Effector memory CD8-positive, alpha-beta T cell (primary cell): ENCODE data around the gene TMF1.

Experiments
- ATAC-seq: fragments of 150-1000 bp; cut with Tn5 transposase; replicated peaks from 2 replicates; pipeline ENCODE4 v1.10.0; 2021; ENCODE audit warnings: mild to moderate bottlenecking, moderate library complexity
- DNase-seq, 3 experiments: peaks; one replicate each; pipeline ENCODE4 v3.0.0; 2021
- H3K27ac Mint-ChIP-seq, 2 donors: one replicate each; pipeline ENCODE4 v1.8.0; 2022; ENCODE audit warnings: mild to moderate bottlenecking in 2 of 2, mixed read lengths in 2 of 2, moderate library complexity in 2 of 2
- H3K27me3 Mint-ChIP-seq, 2 donors: one replicate each; pipeline ENCODE4 v1.8.0; 2022; ENCODE audit warnings: mixed read lengths in 2 of 2
- H3K36me3 Mint-ChIP-seq: one replicate; pipeline ENCODE4 v1.8.0; 2022; ENCODE audit warnings: mild to moderate bottlenecking, moderate library complexity, mixed read lengths; ENCODE audit not compliant: insufficient read depth
- H3K4me1 Mint-ChIP-seq, 2 donors: one replicate each; pipeline ENCODE4 v1.8.0; 2022; ENCODE audit warnings: low read depth in 2 of 2, mixed read lengths in 2 of 2
- H3K4me3 Mint-ChIP-seq, 2 donors: one replicate each; pipeline ENCODE4 v1.8.0; 2022; ENCODE audit warnings: mild to moderate bottlenecking in 2 of 2, mixed read lengths in 2 of 2, moderate library complexity in 2 of 2
- H3K9me3 Mint-ChIP-seq, 2 donors: one replicate each; pipeline ENCODE4 v1.8.0; 2022; ENCODE audit warnings: mixed read lengths in 2 of 2
- total RNA-seq, 9 experiments: gene quantifications; one replicate each; lab custom pipeline; 2026; lab: John Stamatoyannopoulos, UW

TMF1 gene, protein sequence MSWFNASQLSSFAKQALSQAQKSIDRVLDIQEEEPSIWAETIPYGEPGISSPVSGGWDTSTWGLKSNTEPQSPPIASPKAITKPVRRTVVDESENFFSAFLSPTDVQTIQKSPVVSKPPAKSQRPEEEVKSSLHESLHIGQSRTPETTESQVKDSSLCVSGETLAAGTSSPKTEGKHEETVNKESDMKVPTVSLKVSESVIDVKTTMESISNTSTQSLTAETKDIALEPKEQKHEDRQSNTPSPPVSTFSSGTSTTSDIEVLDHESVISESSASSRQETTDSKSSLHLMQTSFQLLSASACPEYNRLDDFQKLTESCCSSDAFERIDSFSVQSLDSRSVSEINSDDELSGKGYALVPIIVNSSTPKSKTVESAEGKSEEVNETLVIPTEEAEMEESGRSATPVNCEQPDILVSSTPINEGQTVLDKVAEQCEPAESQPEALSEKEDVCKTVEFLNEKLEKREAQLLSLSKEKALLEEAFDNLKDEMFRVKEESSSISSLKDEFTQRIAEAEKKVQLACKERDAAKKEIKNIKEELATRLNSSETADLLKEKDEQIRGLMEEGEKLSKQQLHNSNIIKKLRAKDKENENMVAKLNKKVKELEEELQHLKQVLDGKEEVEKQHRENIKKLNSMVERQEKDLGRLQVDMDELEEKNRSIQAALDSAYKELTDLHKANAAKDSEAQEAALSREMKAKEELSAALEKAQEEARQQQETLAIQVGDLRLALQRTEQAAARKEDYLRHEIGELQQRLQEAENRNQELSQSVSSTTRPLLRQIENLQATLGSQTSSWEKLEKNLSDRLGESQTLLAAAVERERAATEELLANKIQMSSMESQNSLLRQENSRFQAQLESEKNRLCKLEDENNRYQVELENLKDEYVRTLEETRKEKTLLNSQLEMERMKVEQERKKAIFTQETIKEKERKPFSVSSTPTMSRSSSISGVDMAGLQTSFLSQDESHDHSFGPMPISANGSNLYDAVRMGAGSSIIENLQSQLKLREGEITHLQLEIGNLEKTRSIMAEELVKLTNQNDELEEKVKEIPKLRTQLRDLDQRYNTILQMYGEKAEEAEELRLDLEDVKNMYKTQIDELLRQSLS
- 141 to 362 (median 161) reads per million in 9 experiments for total RNA-seq

- DNase-seq: peak; percentile 96 to 98 (median 96)
- Mint-ChIP-seq H3K36me3 (peaks cover 72% of the 10 kb centered on the region), H3K27ac (peak within 1 kb of the TSS; percentile 99 to 100), H3K9me3 (no peaks in the 10 kb centered on the region), H3K4me3 (peak within 1 kb of the TSS; percentile 98 to 100), H3K4me1 (peaks cover 34 to 41% of the 10 kb centered on the region in 2 donors), H3K27me3 (no peaks in the 10 kb centered on the region)
- peak; percentile 90 for ATAC-seq
These were observed at the start of gene TMF1 for GRCh38 chr3:69051756-69052471. Gene TMF1 (minus strand): TSS chr3:69052333. CDS start chr3:69052086, 247 bp downstream.

DNA sequence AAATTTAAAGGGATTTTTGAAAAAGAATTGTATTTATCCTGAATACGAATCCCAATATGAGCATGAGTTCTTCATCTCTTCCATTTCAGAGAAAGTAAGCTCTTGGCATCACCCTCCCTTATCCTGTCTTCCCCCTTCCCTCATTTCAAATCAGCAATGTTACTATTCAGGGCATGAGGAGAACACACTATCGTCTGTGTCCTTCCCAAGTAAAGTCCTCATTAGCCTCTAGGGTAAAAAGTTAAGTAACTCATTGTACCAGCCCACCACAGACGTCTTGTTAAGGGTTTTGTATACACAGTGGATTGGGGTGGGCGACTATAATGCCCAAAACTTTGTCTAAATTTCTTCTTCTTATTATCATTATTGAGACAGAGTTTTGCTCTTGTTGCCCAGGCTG lies 47.4 kb upstream of the TMF1 start:
- no peak for DNase-seq
- Mint-ChIP-seq H3K27ac (peak overlapping the region; percentile 51 to 86), H3K4me1 (peaks cover 48 to 64% of the 10 kb centered on the region in 2 donors)

GRCh38 chr3:69097407-69098086 lies 45.4 kb upstream of the TMF1 start:
- Mint-ChIP-seq H3K36me3 (peaks cover 58% of the 10 kb centered on the region), H3K9me3 (no peaks in the 10 kb centered on the region), H3K4me1 (peaks cover 57 to 69% of the 10 kb centered on the region in 2 donors), H3K4me3 (peak overlapping the region; percentile 24 to 52), H3K27ac (peak overlapping the region; percentile 96 to 99), H3K27me3 (no peaks in the 10 kb centered on the region)
- DNase-seq: no peak
- ATAC-seq: no peak

More for the DNA sequence above, 47.4 kb upstream of the TMF1 start:
- no peak for ATAC-seq
- Mint-ChIP-seq H3K9me3 (no peaks in the 10 kb centered on the region), H3K36me3 (peaks cover 65% of the 10 kb centered on the region), H3K27me3 (no peaks in the 10 kb centered on the region), H3K4me3 (peak overlapping the region in 1 of 2 donors; percentile 2)

DNA sequence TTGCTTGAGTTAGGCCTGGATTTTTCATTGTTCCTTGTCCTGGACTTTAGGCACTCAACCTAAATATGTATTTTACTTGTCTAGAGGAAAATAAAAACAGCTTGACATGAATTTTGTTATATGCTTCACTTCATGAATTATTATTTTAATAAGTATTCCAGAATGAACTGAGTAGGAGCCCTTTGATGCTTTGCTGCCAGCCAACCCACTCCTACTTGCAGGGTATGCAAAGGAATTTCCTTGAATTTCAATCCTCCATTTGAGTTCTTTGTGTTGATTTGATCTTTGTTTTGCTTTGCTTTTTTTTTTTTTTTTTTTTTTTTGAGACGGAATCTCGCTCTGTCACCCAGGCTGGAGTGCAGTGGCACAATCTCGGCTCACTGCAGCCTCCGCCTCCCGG lies 44.2 kb upstream of the TMF1 start:
- Mint-ChIP-seq H3K36me3 (peaks cover 53% of the 10 kb centered on the region), H3K4me1 (peaks cover 66 to 73% of the 10 kb centered on the region in 2 donors), H3K4me3 (peak overlapping the region; percentile 36 to 96), H3K27ac (peak overlapping the region; percentile 96 to 99), H3K9me3 (no peaks in the 10 kb centered on the region), H3K27me3 (no peaks in the 10 kb centered on the region)
- no peak for DNase-seq
- ATAC-seq: no peak

GRCh38 chr3:69095636-69096035 lies 43.5 kb upstream of the TMF1 start:
- peak overlapping the region; percentile 78 to 96 for H3K4me3 Mint-ChIP-seq
- no peaks in the 10 kb centered on the region for H3K9me3 Mint-ChIP-seq
- no peaks in the 10 kb centered on the region for H3K27me3 Mint-ChIP-seq
- peaks cover 54% of the 10 kb centered on the region for H3K36me3 Mint-ChIP-seq
- H3K4me1 Mint-ChIP-seq: peaks cover 68 to 77% of the 10 kb centered on the region in 2 donors
- ATAC-seq (no peak), DNase-seq (no peak)
- H3K27ac Mint-ChIP-seq: peak overlapping the region; percentile 96 to 99

GRCh38 chr3:69094467-69095205 lies 42.5 kb upstream of the TMF1 start:
- Mint-ChIP-seq H3K27ac (peak overlapping the region; percentile 96 to 99), H3K36me3 (peaks cover 47% of the 10 kb centered on the region), H3K27me3 (no peaks in the 10 kb centered on the region), H3K9me3 (no peaks in the 10 kb centered on the region), H3K4me1 (peaks cover 70 to 77% of the 10 kb centered on the region in 2 donors), H3K4me3 (peak overlapping the region; percentile 80 to 96)
- ATAC-seq (peak; percentile 11), DNase-seq (no peak)

DNA sequence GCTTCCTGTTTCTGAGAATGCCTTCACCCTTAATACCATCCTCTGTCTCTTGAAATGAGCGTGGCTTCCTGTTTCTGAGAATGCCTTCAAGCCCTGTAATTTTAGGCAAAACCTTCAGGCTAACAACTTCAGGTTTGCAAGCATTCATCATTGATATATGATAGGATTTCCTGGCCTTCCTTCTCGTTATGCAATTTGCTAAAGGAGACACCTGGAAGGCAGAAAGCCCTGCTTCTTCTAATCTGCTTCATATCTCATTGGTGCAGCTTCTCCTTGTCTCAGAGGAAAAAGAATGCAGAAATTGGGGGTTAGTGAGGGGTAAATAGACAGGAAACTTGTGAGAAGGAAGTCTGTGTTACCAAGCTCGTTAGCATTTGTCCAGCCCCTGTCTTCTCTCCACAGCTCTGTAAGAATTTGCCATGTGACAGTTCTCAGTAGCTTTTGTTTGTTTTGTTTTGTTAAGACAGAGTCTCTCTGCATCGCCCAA lies 39.9 kb upstream of the TMF1 start:
- ATAC-seq (peak; percentile 72), DNase-seq (peak in 1 of 3 experiments; percentile 36)
- Mint-ChIP-seq H3K27ac (peak overlapping the region; percentile 96 to 99), H3K4me3 (peak overlapping the region; percentile 80 to 96), H3K4me1 (peaks cover 66 to 72% of the 10 kb centered on the region in 2 donors), H3K9me3 (no peaks in the 10 kb centered on the region), H3K36me3 (peaks cover 31% of the 10 kb centered on the region), H3K27me3 (no peaks in the 10 kb centered on the region)

DNA sequence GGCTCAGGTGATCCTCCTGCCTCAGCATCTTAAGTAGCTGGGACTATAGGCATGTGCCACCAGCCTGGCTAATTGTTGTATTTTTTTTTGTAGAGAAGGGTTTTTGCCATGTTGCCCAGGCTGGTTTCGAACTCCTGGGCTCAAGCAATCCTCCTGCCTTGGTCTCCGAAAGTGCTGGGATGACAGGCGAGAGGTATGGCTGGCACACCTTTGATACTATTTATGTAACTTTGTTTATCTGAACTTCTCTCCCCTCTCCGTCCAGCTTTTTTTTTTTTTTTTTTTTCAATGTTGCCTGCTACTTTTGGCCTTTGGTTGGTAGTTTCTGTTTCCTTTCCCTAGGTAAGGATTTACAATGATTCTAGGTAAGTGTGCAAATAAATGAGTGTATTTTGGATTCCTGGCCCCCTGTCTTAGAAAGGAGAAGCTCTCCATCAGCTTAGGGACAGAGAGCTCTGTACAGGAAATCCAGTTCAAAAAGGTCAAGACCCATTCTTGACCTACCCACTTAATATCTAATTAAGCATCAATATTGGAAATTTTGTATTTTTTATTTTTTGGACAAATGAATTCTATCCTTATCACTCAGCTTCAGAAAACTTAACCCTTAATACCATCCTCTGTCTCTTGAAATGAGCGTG lies 39.4 kb upstream of the TMF1 start:
- DNase-seq: no peak
- H3K27ac Mint-ChIP-seq: peak overlapping the region; percentile 96 to 99
- peaks cover 63 to 70% of the 10 kb centered on the region in 2 donors for H3K4me1 Mint-ChIP-seq
- peak overlapping the region; percentile 80 to 96 for H3K4me3 Mint-ChIP-seq
- H3K27me3 Mint-ChIP-seq: no peaks in the 10 kb centered on the region
- no peak for ATAC-seq
- H3K36me3 Mint-ChIP-seq: peaks cover 26% of the 10 kb centered on the region
- no peaks in the 10 kb centered on the region for H3K9me3 Mint-ChIP-seq

DNA sequence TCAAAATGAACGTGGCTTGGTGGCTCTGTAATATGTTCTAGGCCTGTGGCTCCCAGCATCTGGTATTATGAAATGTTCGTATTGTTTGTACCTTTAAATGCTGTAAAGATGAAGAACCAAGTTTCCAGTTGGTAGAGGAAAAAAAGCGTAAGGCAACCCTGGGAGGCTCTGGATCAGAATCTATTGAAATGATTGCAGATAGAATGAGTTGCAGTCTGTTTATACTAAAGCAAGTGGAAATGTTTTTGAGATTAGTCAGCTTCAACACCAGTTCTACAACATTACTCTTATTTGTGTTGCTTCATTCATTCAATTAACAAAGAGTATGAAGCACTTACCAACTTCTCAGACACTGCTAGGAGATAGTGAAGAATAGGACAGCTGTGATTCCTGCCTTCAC lies 37.9 kb upstream of the TMF1 start:
- H3K27me3 Mint-ChIP-seq: no peaks in the 10 kb centered on the region
- no peaks in the 10 kb centered on the region for H3K9me3 Mint-ChIP-seq
- peak overlapping the region; percentile 96 to 99 for H3K27ac Mint-ChIP-seq
- H3K4me3 Mint-ChIP-seq: peak overlapping the region; percentile 96 to 97
- ATAC-seq: no peak
- no peak for DNase-seq
- H3K4me1 Mint-ChIP-seq: peaks cover 59 to 67% of the 10 kb centered on the region in 2 donors
- peaks cover 25% of the 10 kb centered on the region for H3K36me3 Mint-ChIP-seq

- H3K4me3 Mint-ChIP-seq: peak overlapping the region; percentile 96 to 97
- no peaks in the 10 kb centered on the region for H3K27me3 Mint-ChIP-seq
- peak overlapping the region; percentile 96 to 99 for H3K27ac Mint-ChIP-seq
- H3K4me1 Mint-ChIP-seq: peaks cover 54 to 66% of the 10 kb centered on the region in 2 donors
- H3K36me3 Mint-ChIP-seq: peaks cover 19% of the 10 kb centered on the region
- H3K9me3 Mint-ChIP-seq: no peaks in the 10 kb centered on the region
- DNase-seq (no peak), ATAC-seq (no peak)
These were observed 35.9 kb upstream of the TMF1 start for GRCh38 chr3:69088063-69088462.

DNA sequence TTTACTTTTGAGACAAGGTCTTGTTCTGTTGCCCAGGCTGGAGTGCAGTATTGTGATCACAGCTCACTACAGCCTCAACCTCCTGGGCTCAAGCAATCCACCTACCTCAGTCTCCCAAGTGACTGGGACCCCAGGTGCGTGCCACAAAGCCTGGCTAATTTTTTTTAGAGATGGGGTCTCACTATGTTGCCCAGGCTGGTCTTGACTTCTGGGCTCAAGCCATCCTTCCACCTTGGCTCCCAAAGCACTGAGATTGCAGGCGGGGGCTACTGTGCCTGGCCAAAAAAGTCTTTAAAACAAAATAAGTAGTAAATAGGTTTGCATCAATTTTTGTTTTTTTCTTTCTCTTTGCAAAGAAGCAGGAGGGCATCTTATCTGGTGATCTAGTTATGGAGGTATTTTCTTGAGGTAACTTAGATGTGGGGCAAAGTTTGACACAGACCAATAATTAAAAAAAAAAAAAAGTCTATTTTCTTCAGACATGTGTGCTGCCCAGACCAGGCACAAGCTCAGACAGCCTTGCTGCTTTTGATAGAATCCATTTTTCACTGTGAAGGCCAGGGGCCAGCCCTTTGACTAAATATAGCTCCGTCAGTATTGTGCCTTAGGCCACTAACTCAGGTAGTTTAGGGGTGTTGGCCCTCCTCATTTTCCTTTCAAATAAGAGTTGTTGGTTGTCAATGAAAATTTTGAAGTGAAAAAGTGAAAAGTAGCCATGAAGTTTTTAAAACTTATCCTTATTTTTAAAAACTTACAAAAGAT lies 35.1 kb upstream of the TMF1 start:
- DNase-seq (no peak), ATAC-seq (no peak)
- Mint-ChIP-seq H3K4me3 (peak overlapping the region; percentile 96 to 97), H3K27ac (peak overlapping the region; percentile 96 to 99), H3K27me3 (no peaks in the 10 kb centered on the region), H3K9me3 (no peaks in the 10 kb centered on the region), H3K36me3 (peaks cover 19% of the 10 kb centered on the region), H3K4me1 (peaks cover 53 to 68% of the 10 kb centered on the region in 2 donors)
